Prostate gland (tissue), 2 donors: ENCODE results near the gene CDH16. TPM values are rescaled to one million over a fixed set of nuclear protein-coding genes. Genes with fewer than 3 reads are reported as not detected.

ENCODE experiments used
- DNase-seq: peaks from one replicate; pipeline ENCODE4 v3.0.0-alpha.2; 2019; ENCODE audit warnings: low spot score
- H3K27ac ChIP-seq, 2 donors: fragments of 200-600 bp; sonication (generic); 2 replicates each; pipeline ENCODE4 v1.5.1; 2017 to 2019
- H3K27me3 ChIP-seq: fragments of 200-600 bp; sonication (generic); replicated peaks from 2 replicates; pipeline ENCODE4 v1.5.1; 2019; ENCODE audit not compliant: insufficient read depth
- H3K36me3 ChIP-seq, 2 donors: fragments of 200-600 bp; sonication (generic); 1 replicate in 1 of 2; 2 replicates in 1 of 2; pipeline versions ENCODE4 v1.5.1 to v1.8.1; 2017 to 2019
- H3K4me1 ChIP-seq: fragments of 200-600 bp; sonication (generic); replicated peaks from 2 replicates; pipeline ENCODE4 v1.5.1; 2019
- H3K4me3 ChIP-seq, 2 donors: fragments of 200-600 bp; sonication (generic); 2 replicates each; pipeline ENCODE4 v1.5.1; 2017 to 2019
- H3K9me3 ChIP-seq: fragments of 200-600 bp; sonication (generic); 2 replicates; pipeline ENCODE4 v1.5.1; 2017
- CTCF ChIP-seq, 4 experiments: fragments of 200-600 bp in 2 of 4; fragments of 450-650 bp in 2 of 4; sonication (generic) in 2 of 4; IDR thresholded peaks; 1 replicate in 3 of 4; 2 replicates in 1 of 4; pipeline ENCODE4 v1.5.1; 2016 to 2019; ENCODE audit warnings: antibody characterized with exemption in 4 of 4, mild to moderate bottlenecking in 2 of 4, moderate library complexity in 2 of 4
- POLR2A ChIP-seq: fragments of 450-650 bp; IDR thresholded peaks from one replicate; pipeline ENCODE4 v1.6.1; 2016; ENCODE audit warnings: antibody characterized with exemption, mild to moderate bottlenecking
- POLR2AphosphoS5 ChIP-seq: sonication (generic); formaldehyde crosslinking; IDR thresholded peaks from one replicate; pipeline ENCODE4 v1.6.1; 2017; ENCODE audit warnings: antibody characterized with exemption
- WGBS: methylation state at CpG from one replicate; pipeline ENCODE4 v1.1.5; 2018; 5-methylcytosine and 5-hydroxymethylcytosine counted together
- intact Hi-C: fragments of 100-400 bp; cut with DNase I; formaldehyde crosslinking; loops from one replicate; pipeline ENCODE4 v1.14.2; 2022
- total RNA-seq, 2 donors: library from RNA; depleted of rRNA; stranded (reverse); fragments of >200 nt; gene quantifications; one replicate each; pipeline ENCODE4 v1.1.0, GENCODE V29; 2016

The CDH16 gene
- total RNA-seq, 2 donors from 2014 or later: not detected

GRCh38 chr16:66906916-66907836 lies 11.5 kb downstream of the CDH16 start:
- no peak for TF ChIP-seq POLR2A
- Histone ChIP-seq H3K27ac (no peak overlapping the region), H3K27me3 (no peaks in the 10 kb centered on the region), H3K4me1 (no peaks in the 10 kb centered on the region), H3K36me3 (no peaks in the 10 kb centered on the region), H3K9me3 (no peaks in the 10 kb centered on the region), H3K4me3 (no peak overlapping the region)
- DNase-seq: no peak
- intact Hi-C loops: no loop called here
- WGBS: 80% methylated on average over 6 of the region's 7 CpGs

DNA sequence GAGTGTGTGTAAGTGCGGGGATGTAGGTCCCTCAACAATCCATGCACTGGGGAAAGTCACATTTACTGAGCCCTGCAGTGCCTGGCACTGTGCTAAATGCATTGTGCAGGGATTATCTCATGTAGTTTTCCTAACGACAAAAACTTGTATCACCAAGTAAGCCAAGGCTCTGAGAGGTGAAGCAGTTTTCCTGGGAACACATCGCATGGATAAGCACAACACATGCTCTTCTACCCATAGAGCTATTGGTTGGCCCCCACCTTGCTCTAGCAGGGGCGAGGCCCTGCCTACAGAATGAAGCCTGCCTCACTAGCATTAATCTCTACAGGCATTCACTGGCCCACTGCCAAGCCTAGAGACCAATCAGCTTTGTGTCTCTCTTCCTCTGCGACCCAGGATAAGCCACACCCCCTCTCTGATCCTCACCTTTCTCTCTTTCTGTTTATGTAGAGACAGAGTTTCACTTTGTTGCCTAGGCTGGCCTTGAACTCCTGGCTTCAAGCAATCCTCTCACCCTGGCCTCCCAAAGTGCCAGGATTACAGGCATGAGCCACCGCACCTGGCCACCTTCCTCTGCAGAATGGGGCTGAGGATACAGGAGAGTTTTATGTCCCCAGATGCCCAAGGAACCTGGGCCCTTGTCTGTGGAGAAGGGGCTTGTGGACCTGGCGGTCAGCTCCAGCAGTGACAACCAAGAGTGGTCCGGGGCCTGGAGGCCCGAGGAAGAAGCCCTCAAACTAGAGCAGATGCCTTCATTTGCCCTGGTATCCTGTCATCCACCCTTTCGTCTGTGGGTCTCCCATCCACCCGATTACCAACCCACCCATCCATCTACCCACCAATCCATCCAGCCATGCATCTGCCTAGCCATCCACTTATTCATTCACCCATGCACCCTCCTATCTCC lies 12.8 kb downstream of the CDH16 start:
- DNase-seq: no peak
- Histone ChIP-seq H3K4me1 (no peaks in the 10 kb centered on the region), H3K27ac (no peak overlapping the region), H3K36me3 (no peaks in the 10 kb centered on the region), H3K27me3 (no peaks in the 10 kb centered on the region), H3K9me3 (no peaks in the 10 kb centered on the region), H3K4me3 (no peak overlapping the region)
- TF ChIP-seq POLR2A (no peak), CTCF (IDR thresholded peaks at IDR 0.05) (no peak), POLR2AphosphoS5 (no peak)
- WGBS: 77% methylated on average over 11 of the region's 11 CpGs
- intact Hi-C loops: loop anchor here (2.0 kb wide), 1 partner anchor 17 kb away; no protein-coding TSS in a partner anchor

- WGBS: 55% methylated on average over 16 of the region's 16 CpGs
- no peaks in the 10 kb centered on the region for H3K27me3 ChIP-seq
- H3K4me1 ChIP-seq: no peaks in the 10 kb centered on the region
- no peaks in the 10 kb centered on the region for H3K36me3 ChIP-seq
- H3K27ac ChIP-seq: peak overlapping the region; percentile 31 to 32
- no peak for DNase-seq
- TF ChIP-seq POLR2AphosphoS5 (peak; percentile 5), CTCF (IDR thresholded peaks at IDR 0.05) (no peak)
- intact Hi-C loops: loop anchor here (2.0 kb wide), 1 partner anchor 18 kb away; no protein-coding TSS in a partner anchor
- no peak overlapping the region for H3K4me3 ChIP-seq
- no peaks in the 10 kb centered on the region for H3K9me3 ChIP-seq
Measured at GRCh38 chr16:66904846-66905632, 13.6 kb downstream of the CDH16 start.

GRCh38 chr16:66904428-66904845 lies 14.2 kb downstream of the CDH16 start:
- Histone ChIP-seq H3K27ac (peak overlapping the region; percentile 31 to 32), H3K4me3 (no peak overlapping the region), H3K27me3 (no peaks in the 10 kb centered on the region), H3K4me1 (no peaks in the 10 kb centered on the region), H3K36me3 (no peaks in the 10 kb centered on the region), H3K9me3 (no peaks in the 10 kb centered on the region)
- WGBS: 85% methylated on average over 13 of the region's 13 CpGs
- no peak for DNase-seq
- TF ChIP-seq POLR2AphosphoS5 (no peak), CTCF (IDR thresholded peaks at IDR 0.05) (no peak), POLR2A (no peak)
- intact Hi-C loops: loop anchor here (2.0 kb wide), 1 partner anchor 18 kb away; no protein-coding TSS in a partner anchor
